ENCODE data around the gene AVPI1. TPM values are rescaled to one million over a fixed set of nuclear protein-coding genes. Genes with fewer than 3 reads are reported as not detected.
"Not testable (repeated sequence)": the region's sequence is repeated elsewhere in the genome, so short reads cannot be mapped to it uniquely, and the experiment has no call there.

AVPI1 gene
- total RNA-seq, 1 donor from 2014 or later, result 125 TPM

DNA sequence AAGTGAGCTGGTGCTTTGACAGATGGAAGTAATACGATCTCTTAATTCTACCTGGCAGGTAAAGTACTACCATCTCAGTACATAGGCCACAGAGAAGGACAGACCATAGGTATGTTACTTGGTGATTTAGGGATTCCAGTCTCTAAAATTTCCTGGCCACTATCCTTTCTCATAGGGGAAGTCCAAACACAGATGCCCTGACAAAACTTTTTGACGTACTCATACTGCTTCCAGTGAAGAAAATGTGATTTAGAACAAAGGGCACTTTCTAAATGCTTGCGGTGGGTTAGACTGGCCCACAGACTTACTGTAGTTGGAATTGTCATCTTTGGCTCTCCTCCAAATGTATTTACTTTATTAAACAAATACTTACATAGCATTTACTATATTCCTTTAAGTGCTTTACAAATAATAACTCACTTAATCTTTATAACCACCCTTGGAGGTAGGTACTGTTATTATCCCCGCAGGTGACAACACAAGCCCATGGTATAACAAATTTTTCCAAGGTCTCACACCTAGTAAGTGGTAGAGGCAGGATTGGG is 43.5 kb downstream of the AVPI1 start:
- Histone ChIP-seq H3K4me3 (no peak overlapping the region), H3K4me1 (peaks cover 45% of the 10 kb centered on the region), H3K27me3 (no peaks in the 10 kb centered on the region), H3K9me3 (no peaks in the 10 kb centered on the region), H3K27ac (no peak overlapping the region), H3K36me3 (peaks cover 0 to 9% of the 10 kb centered on the region in 2 donors)
- TF ChIP-seq, protein P1, sequence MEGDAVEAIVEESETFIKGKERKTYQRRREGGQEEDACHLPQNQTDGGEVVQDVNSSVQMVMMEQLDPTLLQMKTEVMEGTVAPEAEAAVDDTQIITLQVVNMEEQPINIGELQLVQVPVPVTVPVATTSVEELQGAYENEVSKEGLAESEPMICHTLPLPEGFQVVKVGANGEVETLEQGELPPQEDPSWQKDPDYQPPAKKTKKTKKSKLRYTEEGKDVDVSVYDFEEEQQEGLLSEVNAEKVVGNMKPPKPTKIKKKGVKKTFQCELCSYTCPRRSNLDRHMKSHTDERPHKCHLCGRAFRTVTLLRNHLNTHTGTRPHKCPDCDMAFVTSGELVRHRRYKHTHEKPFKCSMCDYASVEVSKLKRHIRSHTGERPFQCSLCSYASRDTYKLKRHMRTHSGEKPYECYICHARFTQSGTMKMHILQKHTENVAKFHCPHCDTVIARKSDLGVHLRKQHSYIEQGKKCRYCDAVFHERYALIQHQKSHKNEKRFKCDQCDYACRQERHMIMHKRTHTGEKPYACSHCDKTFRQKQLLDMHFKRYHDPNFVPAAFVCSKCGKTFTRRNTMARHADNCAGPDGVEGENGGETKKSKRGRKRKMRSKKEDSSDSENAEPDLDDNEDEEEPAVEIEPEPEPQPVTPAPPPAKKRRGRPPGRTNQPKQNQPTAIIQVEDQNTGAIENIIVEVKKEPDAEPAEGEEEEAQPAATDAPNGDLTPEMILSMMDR (IDR thresholded peaks at IDR 0.05), result no peak
- TF ChIP-seq POLR2A (IDR thresholded peaks at IDR 0.05) (no peak), POLR2AphosphoS5 (IDR thresholded peaks at IDR 0.05; ENCODE audit: insufficient read depth in 1 of 2, low read depth in 1 of 2) (no peak)
- no peak for DNase-seq (ENCODE audit: extremely low spot score in 2 of 2)
- intact Hi-C loops (cut with DNase I), result no loop called here

DNA sequence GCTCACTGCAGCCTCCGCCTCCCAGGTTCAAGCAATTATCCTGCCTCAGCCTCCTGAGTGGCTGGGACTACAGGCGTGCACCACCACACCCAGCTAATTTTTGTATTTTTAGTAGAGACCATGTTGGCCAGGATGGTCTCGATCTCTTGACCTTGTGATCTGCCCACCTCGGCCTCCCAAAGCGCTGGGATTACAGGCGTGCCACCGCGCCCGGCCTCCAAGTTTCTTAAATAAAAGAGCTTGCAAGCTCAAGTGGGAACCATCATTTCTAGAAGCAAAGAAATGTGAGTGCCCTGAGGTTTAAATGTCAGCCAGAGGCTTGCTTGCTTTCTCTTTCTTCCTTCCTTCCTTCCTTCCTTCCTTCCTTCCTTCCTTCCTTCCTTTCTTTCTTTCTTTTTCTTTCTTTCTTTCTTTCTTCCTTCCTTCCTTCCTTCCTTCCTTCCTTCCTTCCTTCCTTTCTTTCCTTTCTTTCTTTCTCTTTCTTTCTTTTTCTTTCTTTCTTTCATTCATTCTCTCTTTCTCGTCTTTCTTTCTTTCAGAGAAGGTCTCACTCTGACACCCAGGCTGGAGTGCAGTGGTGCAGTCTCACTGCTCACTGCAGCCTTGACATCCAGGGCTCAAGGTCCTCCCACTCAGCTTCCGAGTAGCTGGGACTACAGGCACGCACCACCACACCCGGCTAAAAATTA is 44.4 kb downstream of the AVPI1 start:
- H3K4me1 ChIP-seq, result peaks cover 36% of the 10 kb centered on the region
- H3K9me3 ChIP-seq; H3K4me3 ChIP-seq; intact Hi-C loops (cut with DNase I); H3K27me3 ChIP-seq; H3K36me3 ChIP-seq; H3K27ac ChIP-seq; DNase-seq (ENCODE audit: extremely low spot score in 2 of 2): not testable (repeated sequence)

DNA sequence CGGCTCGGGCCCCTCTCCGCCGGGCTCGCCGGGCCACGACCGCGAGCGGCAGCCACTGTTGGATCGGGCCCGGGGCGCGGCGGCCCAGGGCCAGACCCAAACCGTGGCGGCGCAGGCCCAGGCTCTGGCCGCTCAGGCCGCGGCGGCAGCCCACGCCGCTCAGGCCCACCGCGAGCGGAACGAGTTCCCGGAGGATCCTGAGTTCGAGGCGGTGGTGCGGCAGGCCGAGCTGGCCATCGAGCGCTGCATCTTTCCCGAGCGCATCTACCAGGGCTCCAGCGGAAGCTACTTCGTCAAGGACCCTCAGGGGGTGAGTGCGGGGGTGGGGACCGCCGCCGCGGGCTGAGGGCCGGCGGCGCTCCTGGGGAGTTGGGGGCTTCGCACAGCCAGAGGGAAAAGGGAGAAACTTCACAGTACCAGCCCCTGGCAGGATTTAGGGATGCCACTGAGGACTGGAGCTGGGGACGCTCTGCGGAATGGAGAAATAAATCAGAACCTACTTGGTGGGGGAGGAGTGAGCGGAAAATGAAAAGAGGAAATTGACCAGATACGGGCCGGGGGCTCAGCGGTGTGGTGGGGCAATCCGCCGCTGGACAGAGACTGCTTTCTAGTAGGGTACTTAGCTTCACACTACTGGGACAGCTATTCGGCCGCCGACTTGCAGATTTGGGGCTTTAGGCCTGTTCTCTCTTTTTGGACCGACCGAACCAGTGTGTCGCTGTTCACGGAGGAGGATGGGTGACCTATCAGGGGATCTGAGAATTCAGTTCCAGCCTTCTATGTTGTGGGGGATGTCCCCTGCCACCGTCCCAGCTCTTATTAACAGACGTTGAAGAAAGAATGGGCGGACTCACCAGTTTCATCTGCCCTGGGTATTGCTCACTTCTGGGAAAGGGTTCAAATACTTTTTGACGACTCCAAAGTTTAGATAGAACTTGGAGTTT is 45.9 kb downstream of the AVPI1 start:
- intact Hi-C loops (cut with DNase I), result no loop called here
- TF ChIP-seq, protein P1 (IDR thresholded peaks at IDR 0.05), result no peak
- TF ChIP-seq POLR2A (IDR thresholded peaks at IDR 0.05) (no peak), POLR2AphosphoS5 (IDR thresholded peaks at IDR 0.05; ENCODE audit: insufficient read depth in 1 of 2, low read depth in 1 of 2) (no peak)

GRCh38 chr10:97640174-97640867 is 46.7 kb downstream of the AVPI1 start, which contains the start of gene PI4K2A:
TSS of gene PI4K2A (plus strand) at chr10:97640671. CDS start at chr10:97640743, 72 bp downstream.
- intact Hi-C loops (cut with DNase I), result no loop called here
- peak within 1 kb of the TSS; percentile 76 to 88 for H3K4me3 ChIP-seq
- TF ChIP-seq POLR2A (IDR thresholded peaks at IDR 0.05) (peak in 1 of 2 donors; percentile 87), POLR2AphosphoS5 (IDR thresholded peaks at IDR 0.05; ENCODE audit: insufficient read depth in 1 of 2, low read depth in 1 of 2) (peak; percentile 83 to 92)
- TF ChIP-seq, protein P1 (IDR thresholded peaks at IDR 0.05), result peak in 1 of 3 experiments; percentile 2
- H3K27me3 ChIP-seq, result no peaks in the 10 kb centered on the region
- peak within 1 kb of the TSS; percentile 83 for H3K27ac ChIP-seq
- peaks cover 0 to 9% of the 10 kb centered on the region in 2 donors for H3K36me3 ChIP-seq
- no peaks in the 10 kb centered on the region for H3K9me3 ChIP-seq
- peak; percentile 99 for DNase-seq (ENCODE audit: extremely low spot score in 2 of 2)
- peaks cover 24% of the 10 kb centered on the region for H3K4me1 ChIP-seq

More for the DNA sequence above, 45.9 kb downstream of the AVPI1 start:
- peak overlapping the region; percentile 76 to 88 for H3K4me3 ChIP-seq
- DNase-seq (ENCODE audit: extremely low spot score in 2 of 2), result no peak
- H3K27ac ChIP-seq, result peak overlapping the region; percentile 83
- H3K36me3 ChIP-seq, result peaks cover 0 to 9% of the 10 kb centered on the region in 2 donors
- H3K9me3 ChIP-seq, result no peaks in the 10 kb centered on the region
- peaks cover 24% of the 10 kb centered on the region for H3K4me1 ChIP-seq
- H3K27me3 ChIP-seq, result no peaks in the 10 kb centered on the region

DNA sequence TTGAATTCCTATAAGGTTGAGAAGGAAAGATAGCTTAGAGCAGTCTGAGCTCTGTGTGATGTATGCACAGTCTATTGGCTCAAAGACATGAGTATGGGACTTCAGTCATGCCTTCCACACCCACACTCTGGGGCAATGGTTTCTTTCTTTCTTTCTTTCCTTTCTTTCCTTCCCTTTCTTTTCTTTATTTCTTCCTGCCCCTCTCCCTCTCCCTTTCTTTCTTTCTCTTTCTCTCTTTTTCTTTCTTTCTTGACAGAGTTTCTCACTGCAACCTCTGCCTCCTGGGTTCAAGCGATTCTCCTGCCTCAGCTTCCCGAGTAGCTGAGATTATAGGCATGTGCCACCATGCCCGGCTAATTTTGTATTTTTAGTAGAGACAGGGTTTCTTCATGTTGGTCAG is 48.0 kb downstream of the AVPI1 start:
- DNase-seq (ENCODE audit: extremely low spot score in 2 of 2); H3K27me3 ChIP-seq; H3K27ac ChIP-seq; H3K4me3 ChIP-seq; H3K9me3 ChIP-seq; H3K36me3 ChIP-seq; intact Hi-C loops (cut with DNase I): not testable (repeated sequence)
- H3K4me1 ChIP-seq, result peaks cover 24% of the 10 kb centered on the region
